ENCODE results near the gene ANKRD26.

DNA sequence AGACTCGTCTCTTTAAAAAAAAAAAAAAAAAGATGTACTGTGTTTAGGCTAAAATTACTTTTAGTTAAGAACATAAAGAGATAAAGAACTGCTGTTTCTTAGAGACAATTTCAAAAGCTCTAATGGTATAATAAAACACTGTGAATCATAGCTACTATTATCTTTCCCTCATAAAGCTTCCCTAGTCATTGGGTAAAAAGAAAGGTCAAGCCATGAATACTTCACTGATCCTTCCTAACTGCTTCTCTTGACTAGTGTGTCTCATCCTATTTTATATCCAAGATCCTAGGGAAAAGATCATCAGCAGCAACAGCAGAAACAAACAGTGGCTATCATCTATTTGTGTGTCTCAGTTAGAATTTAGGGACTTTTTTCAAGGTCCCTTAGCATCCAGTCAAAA, 43.4 kb upstream of the ANKRD26 start:
- no peak for TF ChIP-seq CTCF (IDR thresholded peaks at IDR 0.05)
- no peak for TF ChIP-seq POLR2A (IDR thresholded peaks at IDR 0.05)

All from Peyer's patch (tissue), 4 donors.